CD4-positive, alpha-beta T cell treated with Interleukin-4 for 4 hours (primary cell): ENCODE data around the gene ARHGAP15.
"Not testable (repeated sequence)": the region's sequence is repeated elsewhere in the genome, so short reads cannot be mapped to it uniquely, and the experiment has no call there.

Experiments used
- DNase-seq: peaks from one replicate; pipeline ENCODE4 v3.0.0-alpha.2; 2020

ARHGAP15 gene

DNA sequence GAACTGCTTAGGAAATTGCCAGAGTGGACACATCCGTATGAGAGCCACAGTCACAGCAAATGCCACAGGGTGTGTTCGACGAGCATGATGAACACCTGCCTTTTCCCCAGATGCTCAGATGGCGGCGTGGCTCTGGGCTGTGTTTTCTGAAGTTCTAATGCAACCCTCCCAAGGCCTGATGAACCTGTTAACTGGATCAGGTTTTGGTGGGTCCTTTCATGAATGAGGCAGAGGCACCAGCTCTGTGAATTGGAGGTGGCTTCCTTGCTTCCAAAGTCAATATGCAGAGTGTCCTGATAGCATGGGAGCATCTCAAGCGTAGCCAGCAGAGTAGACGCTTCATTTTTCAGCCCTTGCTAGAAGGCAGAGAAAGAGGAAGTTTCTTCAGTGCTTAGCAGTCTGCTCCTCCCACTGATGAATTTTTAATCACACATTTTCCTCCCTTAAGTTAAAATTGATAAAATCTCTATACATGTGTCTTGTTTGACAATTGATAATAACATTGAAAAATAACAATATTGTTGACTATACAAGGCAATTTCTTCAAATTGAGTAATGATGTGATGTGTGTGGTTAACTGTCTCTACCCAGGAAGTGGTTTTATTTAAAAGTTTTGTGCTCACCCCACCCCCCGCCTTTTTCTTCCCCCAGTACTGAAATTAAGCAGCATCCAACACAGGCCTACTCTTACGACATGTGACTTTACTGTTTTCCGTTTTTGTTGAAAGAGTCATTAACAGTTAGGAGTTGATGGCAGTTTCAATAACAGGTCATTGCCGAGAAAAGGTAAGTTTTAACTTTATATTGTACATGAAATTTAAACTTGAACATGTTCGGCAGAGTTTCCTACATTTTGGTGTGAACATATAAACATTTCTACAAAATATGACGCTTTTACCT lies at the start of gene ARHGAP15:
ARHGAP15 (plus strand) TSS at position 739 of the 900 bp plus-strand sequence.
- peak; percentile 92 for DNase-seq

- no peak for DNase-seq
Observed at GRCh38 chr2:143081616-143082015, 47.6 kb upstream of the ARHGAP15 start.

GRCh38 chr2:143083636-143084035 lies 45.6 kb upstream of the ARHGAP15 start:
- DNase-seq: peak; percentile 53

DNA sequence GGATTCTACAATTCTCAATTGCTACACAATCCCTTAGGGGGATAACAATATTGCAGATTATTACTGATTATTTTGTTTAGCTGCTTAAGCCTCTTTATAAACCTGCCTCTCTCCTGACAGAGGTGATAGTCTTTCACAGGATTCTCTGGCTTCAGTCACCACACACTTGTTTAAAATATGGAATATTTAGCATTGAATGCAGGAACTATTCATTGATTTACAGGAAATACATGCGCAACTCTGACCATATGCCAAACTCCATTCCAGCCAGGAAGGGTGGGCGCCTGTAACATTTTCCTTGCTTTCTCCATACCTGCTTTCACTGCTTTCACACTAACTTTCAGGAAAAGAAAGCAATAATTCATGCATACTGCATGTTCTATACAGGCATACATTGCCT lies 44.8 kb upstream of the ARHGAP15 start:
- DNase-seq: no peak

DNA sequence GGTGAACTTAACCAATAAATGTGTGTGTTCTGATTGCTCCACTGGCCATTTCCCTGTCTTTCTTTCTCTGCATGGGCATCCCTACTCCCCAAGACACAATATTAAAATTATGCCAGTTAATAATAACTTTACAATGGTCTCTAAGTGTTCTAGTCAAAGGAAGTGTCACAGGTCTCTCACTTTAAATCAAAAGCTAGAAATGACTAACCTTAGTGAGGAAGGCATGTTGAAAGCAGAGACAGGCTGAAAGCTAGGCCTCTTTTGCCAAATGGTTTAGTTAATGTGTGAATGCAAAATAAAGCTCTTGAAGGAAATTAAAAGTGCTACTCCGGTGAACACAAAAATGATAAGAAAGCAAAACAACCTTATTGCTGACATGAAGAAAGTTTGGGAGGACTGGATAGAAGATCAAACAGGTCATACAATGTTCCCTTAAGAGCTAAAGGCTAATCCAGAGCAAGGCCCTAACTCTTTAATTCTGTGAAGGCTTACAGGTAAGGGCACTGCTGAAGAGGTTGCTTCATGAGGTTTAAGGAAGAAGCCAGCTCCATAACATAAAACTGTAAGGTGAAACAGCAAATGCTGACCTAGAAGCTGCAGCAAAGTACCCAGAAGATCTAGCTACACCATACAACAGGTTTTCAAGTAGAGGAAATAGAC lies 44.0 kb upstream of the ARHGAP15 start:
- no peak for DNase-seq

DNA sequence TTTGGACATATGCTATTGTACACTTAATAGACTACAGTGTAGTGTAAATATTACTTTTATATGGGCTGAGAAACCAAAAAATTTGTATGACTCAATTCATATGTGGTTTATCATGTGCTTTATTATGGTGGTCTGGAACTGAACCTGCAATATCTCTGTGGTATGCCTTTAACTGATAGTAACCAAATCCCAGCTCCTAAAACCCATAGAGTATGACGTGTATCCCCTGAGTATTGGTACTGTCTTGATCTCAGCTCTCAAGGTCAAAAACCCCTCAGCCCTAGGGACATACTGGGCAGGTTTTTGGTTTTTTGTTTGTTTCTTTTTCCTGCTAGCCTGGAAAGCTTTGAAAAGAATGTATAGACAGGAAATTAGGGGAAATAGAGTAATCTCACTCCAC lies 42.2 kb upstream of the ARHGAP15 start:
- no peak for DNase-seq

DNA sequence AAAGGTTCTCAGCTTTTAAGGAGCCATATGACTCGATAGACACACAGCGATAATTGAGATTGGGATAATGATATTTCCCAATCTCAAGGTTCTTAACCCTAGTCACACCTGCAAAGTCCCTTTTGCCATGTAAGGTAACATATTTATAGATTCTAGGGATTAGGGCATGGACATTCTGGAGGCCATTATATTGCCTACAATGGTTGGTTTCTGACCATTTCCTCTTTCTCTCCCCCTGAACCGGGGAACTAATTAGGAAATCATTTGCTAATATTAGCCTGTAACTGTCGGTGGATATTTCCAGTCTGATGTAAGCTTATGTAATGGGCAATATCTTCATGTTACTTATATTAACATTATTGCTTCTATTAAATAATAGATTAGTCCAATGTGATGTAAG lies 40.8 kb upstream of the ARHGAP15 start:
- DNase-seq: no peak

DNA sequence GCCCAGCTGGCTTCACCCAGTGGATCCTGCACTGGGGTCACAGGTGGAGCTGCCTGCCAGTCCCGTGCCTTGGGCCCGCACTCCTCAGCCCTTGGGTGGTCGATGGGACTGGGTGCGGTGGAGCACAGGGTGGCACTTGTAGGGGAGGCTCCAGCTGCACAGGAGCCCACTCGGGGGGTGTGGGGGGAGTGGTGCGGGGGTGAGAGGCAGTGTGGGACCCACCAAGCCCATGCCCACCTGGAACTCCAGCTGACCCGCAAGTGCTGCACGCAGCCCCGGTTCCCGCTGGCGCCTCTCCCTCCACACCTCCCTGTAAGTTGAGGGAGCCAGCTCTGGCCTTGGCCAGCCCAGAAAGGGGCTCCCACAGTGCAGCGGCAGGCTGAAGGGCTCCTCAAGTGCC lies 39.7 kb upstream of the ARHGAP15 start:
- DNase-seq: not testable (repeated sequence)

DNA sequence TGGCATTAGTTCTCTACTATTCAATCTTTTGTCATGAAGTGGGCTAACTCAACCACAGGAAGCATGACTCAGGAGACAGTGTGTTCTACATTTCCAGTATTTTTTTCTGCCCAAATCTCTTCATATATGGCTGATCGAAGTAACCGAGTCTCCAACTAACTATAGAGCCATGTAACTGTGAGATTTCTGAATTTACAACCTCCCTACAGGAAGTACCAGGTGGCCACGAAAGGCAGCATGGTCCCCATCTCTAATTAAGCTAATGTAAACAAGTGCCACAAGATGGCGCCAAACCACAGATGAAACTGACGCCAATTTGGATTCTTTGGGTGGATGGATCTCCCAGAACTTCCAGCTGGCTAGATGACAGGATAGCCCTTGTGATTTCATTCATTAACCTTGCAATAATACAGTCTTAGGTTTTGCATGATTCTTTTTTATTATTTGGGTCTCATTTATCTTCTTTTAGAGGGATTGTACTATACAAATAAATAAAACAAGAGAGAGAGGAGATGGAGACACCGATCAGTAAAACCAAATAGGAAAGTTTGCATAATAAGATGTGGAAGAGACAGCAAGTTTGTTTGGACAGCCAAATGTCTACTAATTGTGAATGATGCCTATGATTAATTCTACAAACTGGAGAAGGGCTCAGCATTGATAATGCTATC lies 18.3 kb upstream of the ARHGAP15 start:
- DNase-seq: peak; percentile 77

DNA sequence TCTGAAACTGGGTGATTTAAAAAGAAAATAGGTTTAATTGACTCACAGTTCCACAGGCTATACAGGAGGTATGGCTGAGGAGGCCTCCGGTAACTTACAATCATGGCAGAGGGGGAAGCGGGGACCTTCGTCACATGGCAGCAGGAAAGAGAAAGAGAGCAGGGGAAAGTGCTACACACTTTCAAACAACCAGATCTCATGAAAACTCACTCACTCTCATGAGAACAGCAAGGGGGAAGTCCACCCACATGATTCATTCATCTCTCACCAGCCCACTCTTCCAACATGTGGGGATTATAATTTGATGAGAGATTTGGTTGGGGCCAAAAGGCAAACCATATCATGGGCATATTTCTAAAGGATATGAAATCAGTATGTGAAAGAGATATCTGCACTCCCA lies 12.0 kb upstream of the ARHGAP15 start:
- no peak for DNase-seq

- DNase-seq: no peak
Observed at GRCh38 chr2:143121079-143121478, 8.1 kb upstream of the ARHGAP15 start.

DNA sequence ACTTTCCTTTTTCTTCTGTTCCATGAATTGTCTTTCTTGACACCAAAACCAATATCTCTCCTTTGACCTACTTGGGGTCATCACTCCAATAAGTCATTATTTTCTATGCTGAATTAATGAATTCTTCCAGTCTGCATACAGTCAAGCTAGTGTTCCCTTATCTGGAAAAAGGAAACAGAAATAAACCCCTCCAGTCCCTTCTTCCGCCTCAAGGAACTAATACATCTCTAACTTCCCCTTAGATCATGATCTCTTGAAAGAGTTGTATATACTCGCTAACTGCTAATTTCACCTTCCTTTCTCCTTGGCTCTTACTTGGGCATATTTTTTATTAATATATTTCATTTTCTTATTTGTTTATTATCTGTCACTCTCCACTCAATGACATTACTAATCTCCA lies 7.3 kb upstream of the ARHGAP15 start:
- no peak for DNase-seq

DNA sequence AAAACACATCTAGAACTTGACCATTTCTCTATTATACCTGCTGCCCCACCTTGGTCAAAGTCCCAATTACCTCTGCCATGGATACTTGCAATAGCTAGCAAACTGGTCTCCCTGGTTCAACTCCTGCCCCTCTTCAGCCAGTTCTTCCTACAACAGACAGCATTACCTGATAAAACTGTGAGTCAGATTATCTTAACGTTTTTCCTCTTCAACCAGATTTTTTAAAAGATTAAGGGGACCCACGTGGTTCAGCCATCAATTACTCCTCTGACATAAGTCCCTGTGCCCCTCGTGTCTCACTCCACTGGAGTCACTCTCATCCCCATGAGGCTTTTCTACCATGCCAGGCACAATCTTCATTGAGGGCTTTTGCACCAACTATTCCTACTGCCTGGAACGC lies 5.3 kb upstream of the ARHGAP15 start:
- peak; percentile 46 for DNase-seq

GRCh38 chr2:143124445-143124844 lies 4.8 kb upstream of the ARHGAP15 start:
- no peak for DNase-seq

- no peak for DNase-seq
Observed at GRCh38 chr2:143125717-143126116, 3.5 kb upstream of the ARHGAP15 start.

- no peak for DNase-seq
Observed at GRCh38 chr2:143132355-143132754, 3.1 kb downstream of the ARHGAP15 start.

GRCh38 chr2:143133783-143134182 lies 4.6 kb downstream of the ARHGAP15 start:
- DNase-seq: no peak

DNA sequence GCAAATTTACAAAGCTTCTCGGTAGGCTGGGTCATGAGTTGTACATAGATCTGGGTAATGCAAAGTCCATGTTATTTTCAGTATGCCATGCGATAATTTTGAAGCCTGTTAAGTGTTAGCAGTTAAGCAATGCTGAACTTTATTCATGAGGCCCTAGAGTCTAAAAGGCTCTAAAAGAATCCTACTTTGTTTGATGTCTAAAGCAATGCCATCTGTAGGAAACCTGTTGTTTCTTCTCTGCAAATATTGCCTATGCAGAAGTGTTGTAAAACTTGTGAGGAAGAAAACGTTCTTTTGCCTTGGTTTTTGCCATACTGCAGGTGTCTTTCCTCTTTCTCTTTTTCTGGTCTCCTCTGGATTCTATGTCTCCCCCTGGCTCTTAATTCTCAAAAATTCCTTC lies 9.1 kb downstream of the ARHGAP15 start:
- no peak for DNase-seq

DNA sequence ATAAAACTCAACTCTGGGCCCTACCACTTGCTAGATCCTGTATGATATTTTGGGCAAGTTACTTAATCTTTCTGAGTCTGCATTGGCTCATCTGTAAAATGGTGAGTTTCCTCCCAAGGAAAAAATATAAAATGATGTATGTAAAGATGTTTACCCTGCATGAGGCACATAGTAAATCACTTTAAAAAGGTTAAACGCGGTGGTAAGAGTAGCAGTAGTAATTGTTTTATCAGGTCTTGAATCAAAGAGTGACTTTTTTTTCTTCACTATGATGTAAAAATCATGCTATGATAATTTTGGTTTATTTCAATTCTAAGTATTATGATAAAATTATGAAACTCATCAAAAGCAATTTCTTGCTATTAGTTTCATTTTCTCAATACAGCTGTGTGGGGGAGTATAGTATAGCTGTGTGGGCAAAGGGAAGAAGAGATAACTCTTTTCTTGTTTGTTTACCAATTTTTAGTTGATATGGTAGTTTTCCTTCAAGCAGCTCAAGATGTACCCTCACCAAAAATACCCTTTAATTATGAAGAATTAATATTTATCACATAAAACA lies 10.7 kb downstream of the ARHGAP15 start:
- no peak for DNase-seq

- no peak for DNase-seq
Observed at GRCh38 chr2:143140864-143141661, 11.8 kb downstream of the ARHGAP15 start.

GRCh38 chr2:143142598-143142997 lies 13.4 kb downstream of the ARHGAP15 start:
- DNase-seq: no peak

DNA sequence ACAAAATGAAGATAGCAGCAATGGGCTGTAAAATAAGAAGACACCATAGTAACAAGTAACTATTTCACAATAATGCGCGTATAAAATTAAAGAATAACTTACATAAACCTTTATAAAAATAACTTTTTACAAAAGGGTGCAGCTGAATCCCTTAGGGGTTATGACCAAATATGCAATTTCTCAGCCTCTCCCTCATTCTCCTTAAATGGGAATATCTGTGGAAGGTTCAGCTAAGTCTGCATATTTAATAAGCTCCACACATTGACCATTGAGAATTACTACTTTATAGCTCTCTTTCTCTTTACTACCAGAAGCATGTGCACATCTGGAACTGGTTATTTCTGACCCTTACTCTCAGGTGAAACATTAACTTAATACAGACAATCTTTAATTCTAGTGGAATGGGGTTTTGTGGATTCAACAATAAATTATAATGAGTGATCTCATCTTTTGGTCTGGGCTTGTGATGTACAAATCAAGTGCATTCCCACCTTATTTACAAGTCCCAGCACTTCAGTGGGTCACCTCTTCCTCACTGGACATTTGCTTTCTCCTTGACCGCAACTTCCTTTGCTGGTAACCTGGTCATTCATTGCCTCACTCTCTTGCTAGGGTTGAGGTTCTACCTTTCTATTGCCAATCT lies 15.7 kb downstream of the ARHGAP15 start:
- no peak for DNase-seq
